ENCODE data around the gene CFAP70. TPM values are rescaled to one million over a fixed set of nuclear protein-coding genes. Genes with fewer than 3 reads are reported as not detected.

CFAP70 gene
- total RNA-seq, 1 experiment from 2014 or later = 0.24 TPM

DNA sequence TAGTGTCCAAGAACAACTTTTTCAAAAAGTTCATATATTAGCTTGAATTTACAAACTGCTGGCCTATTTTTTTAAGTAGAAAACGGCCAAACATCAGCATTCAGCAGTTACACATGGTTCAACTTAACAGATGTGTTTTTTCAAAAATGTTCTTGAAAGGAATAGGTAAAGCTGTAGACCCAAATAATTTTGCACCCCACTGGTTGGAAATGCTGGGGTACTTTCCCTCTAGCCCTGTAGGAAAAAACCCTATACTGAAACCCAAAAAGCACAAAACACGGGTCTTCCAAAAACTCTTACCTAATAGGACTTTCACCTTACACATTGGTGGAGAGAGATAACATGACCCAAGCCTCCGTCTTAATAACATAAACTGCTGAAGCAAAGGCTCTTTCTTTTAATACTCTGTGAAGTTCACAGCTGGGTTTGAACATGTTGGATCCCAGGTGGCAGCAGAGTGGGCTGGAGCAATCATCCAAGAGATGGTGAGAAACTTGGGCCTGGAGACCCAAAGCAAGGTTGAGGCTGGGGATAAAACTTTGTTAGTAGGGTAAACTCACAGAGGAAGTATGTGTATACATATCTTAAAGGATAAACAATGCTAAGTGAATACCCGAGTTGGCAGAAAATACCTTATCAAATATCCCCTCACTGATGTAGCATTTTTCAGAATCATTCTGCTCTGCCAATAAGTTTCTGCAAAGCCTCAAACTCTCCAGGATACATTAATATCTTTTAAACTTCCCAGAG, 111.0 kb downstream of the CFAP70 start:
- Histone ChIP-seq H3K9ac (ENCODE audit: extremely low read depth, insufficient read length, low read length) (peak overlapping the region; percentile 67), H3K79me1 (ENCODE audit: insufficient read depth, low read depth, low read length, poor library complexity, severe bottlenecking) (peaks cover 21% of the 10 kb centered on the region), H4K5ac (ENCODE audit: insufficient read length, low read depth, low read length) (no peak overlapping the region), H3K23ac (ENCODE audit: insufficient read length, low read depth, low read length) (no peak overlapping the region), H3T11ph (ENCODE audit: low read length) (no peak overlapping the region), H3K23me2 (ENCODE audit: insufficient read length, low read depth, low read length, poor library complexity, severe bottlenecking) (peaks cover 6% of the 10 kb centered on the region), H4K20me1 (ENCODE audit: control insufficient read depth, insufficient read depth, insufficient read length) (no peaks in the 10 kb centered on the region), H2BK20ac (ENCODE audit: low read depth, low read length, poor library complexity, severe bottlenecking) (no peak overlapping the region), H4K8ac (replicated peaks; ENCODE audit: insufficient read length, low read depth, low read length) (no peak overlapping the region), H2BK120ac (ENCODE audit: low read depth, low read length, poor library complexity, severe bottlenecking) (no peak overlapping the region), H3K79me2 (ENCODE audit: insufficient read depth, low read length) (peaks cover 15% of the 10 kb centered on the region; the same call in 1 of the 2 replicates), H3K4me1 (ENCODE audit: insufficient read depth, low read length) (no peaks in the 10 kb centered on the region), H3K14ac (ENCODE audit: insufficient read depth, low read length) (no peak overlapping the region), H3K4ac (ENCODE audit: low read depth, low read length) (no peak overlapping the region), H2AFZ (ENCODE audit: low read length) (no peak overlapping the region), H3K56ac (ENCODE audit: insufficient read length, low read depth, low read length) (no peak overlapping the region), H3K4me2 (ENCODE audit: insufficient read depth, insufficient read length, low read length) (peak overlapping the region; percentile 48), H2BK5ac (ENCODE audit: insufficient read length, low read length) (no peak overlapping the region), H2BK15ac (ENCODE audit: low read depth, low read length) (no peak overlapping the region), H3K18ac (ENCODE audit: insufficient read length, low read depth, low read length) (no peak overlapping the region), H3K27ac (ENCODE audit: insufficient read length, low read depth, low read length) (peak overlapping the region; percentile 38), H3K9me3 (ENCODE audit: control insufficient read depth, low read depth, low read length) (no peaks in the 10 kb centered on the region), H4K91ac (ENCODE audit: insufficient read length, low read depth, low read length) (no peak overlapping the region), H2AK5ac (ENCODE audit: insufficient read length, low read length) (no peak overlapping the region), H3K27me3 (ENCODE audit: insufficient read depth, low read length) (no peaks in the 10 kb centered on the region), H2BK12ac (ENCODE audit: insufficient read length, low read depth, low read length) (no peak overlapping the region)
- H3K4me3 Mint-ChIP-seq = peak overlapping the region; percentile 99
- no peaks in the 10 kb centered on the region; a peak in 1 of 5 replicates for H3K9me3 Mint-ChIP-seq
- H3K27ac Mint-ChIP-seq = peak overlapping the region; percentile 96 to 100 (median 99); a peak in 5 of 7 replicates
- peaks cover 53 to 72% (median 60%) of the 10 kb centered on the region in 3 experiments for H3K36me3 Mint-ChIP-seq (ENCODE audit: insufficient read depth in 1 of 3, low read depth in 3 of 3)
- no CpG with 5 or more reads among the region's 4 CpGs for WGBS (ENCODE audit: extremely low coverage, insufficient read length, low lambda C conversion rate)
- TF ChIP-seq, protein P1, sequence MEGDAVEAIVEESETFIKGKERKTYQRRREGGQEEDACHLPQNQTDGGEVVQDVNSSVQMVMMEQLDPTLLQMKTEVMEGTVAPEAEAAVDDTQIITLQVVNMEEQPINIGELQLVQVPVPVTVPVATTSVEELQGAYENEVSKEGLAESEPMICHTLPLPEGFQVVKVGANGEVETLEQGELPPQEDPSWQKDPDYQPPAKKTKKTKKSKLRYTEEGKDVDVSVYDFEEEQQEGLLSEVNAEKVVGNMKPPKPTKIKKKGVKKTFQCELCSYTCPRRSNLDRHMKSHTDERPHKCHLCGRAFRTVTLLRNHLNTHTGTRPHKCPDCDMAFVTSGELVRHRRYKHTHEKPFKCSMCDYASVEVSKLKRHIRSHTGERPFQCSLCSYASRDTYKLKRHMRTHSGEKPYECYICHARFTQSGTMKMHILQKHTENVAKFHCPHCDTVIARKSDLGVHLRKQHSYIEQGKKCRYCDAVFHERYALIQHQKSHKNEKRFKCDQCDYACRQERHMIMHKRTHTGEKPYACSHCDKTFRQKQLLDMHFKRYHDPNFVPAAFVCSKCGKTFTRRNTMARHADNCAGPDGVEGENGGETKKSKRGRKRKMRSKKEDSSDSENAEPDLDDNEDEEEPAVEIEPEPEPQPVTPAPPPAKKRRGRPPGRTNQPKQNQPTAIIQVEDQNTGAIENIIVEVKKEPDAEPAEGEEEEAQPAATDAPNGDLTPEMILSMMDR (conservative IDR thresholded peaks at IDR 0.05) = no peak
- H3K4me1 Mint-ChIP-seq = peaks cover 30 to 40% of the 10 kb centered on the region in 2 experiments
- no peak for DNase-seq
- no peaks in the 10 kb centered on the region for H3K27me3 Mint-ChIP-seq (ENCODE audit: low read depth)

All from H9 (cell line).